IMR-90 (cell line): ENCODE measurements around the gene OR5AN1.
"Not testable (repeated sequence)": the region's sequence is repeated elsewhere in the genome, so short reads cannot be mapped to it uniquely, and the experiment has no call there.

Experiments
- MAZ ChIP-seq: IDR thresholded peaks from 2 replicates; pipeline ENCODE4 v1.6.1; 2012; ENCODE audit warnings: low read depth, mild to moderate bottlenecking, low read length, improper control_type of control experiment, moderate library complexity, borderline replicate concordance
- MXI1 ChIP-seq: IDR thresholded peaks from 2 replicates; pipeline ENCODE4 v1.6.1; 2012; ENCODE audit warnings: low read depth, mild to moderate bottlenecking, low read length, moderate library complexity, borderline replicate concordance
- POLR2A ChIP-seq: IDR thresholded peaks from 2 replicates; pipeline ENCODE4 v1.6.1; 2012; ENCODE audit warnings: mild to moderate bottlenecking, low read depth, low read length
- TF ChIP-seq, protein P1 (sequence below): conservative IDR thresholded peaks from 2 replicates; pipeline ENCODE4 v1.5.1; 2012; ENCODE audit warnings: mild to moderate bottlenecking, low read depth, low read length, improper control_type of control experiment

DNA sequence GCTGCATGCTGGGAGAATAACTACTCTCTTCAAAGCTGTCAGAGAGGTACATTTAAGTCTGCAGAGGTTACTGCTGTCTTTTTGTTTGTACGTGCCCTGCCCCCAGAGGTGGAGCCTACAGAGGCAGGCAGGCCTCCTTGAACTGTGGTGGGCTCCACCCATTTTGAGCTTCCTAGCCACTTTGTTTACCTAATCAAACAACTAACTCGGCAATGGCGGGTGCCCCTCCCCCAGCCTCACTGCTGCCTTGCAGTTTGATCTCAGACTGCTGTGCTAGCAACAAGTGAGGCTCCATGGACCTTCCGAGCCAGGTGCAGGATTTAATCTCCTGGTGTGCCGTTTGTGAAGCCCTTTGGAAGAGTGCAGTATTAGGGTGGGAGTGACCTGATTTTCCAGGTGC lies 9.0 kb upstream of the OR5AN1 start:
- TF ChIP-seq, protein P1, sequence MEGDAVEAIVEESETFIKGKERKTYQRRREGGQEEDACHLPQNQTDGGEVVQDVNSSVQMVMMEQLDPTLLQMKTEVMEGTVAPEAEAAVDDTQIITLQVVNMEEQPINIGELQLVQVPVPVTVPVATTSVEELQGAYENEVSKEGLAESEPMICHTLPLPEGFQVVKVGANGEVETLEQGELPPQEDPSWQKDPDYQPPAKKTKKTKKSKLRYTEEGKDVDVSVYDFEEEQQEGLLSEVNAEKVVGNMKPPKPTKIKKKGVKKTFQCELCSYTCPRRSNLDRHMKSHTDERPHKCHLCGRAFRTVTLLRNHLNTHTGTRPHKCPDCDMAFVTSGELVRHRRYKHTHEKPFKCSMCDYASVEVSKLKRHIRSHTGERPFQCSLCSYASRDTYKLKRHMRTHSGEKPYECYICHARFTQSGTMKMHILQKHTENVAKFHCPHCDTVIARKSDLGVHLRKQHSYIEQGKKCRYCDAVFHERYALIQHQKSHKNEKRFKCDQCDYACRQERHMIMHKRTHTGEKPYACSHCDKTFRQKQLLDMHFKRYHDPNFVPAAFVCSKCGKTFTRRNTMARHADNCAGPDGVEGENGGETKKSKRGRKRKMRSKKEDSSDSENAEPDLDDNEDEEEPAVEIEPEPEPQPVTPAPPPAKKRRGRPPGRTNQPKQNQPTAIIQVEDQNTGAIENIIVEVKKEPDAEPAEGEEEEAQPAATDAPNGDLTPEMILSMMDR, result not testable (repeated sequence)
- not testable (repeated sequence) for TF ChIP-seq MAZ, POLR2A, MXI1
